B cell (primary cell): ENCODE results near the gene SMC4. TPM values are rescaled to one million over a fixed set of nuclear protein-coding genes. Genes with fewer than 3 reads are reported as not detected.

Experiments
- ATAC-seq: fragments of 200-7000 bp; cut with Tn5 transposase; one replicate; pipeline ENCODE4 v1.10.0; 2021; ENCODE audit warnings: low read depth, mild to moderate bottlenecking, moderate number of reproducible peaks, moderate library complexity
- CTCF ChIA-PET: fragments of 350-600 bp; sonication (Branson Sonifier 250); formaldehyde crosslinking; loops from one replicate; lab custom pipeline; 2021; ENCODE audit warnings: antibody characterized with exemption, inconsistent platforms; lab: Charles Lee
- POLR2A ChIA-PET: fragments of 350-600 bp; sonication (Branson Sonifier 250); formaldehyde crosslinking; loops from one replicate; lab custom pipeline; 2021; ENCODE audit warnings: antibody characterized with exemption; lab: Charles Lee
- DNase-seq: peaks from one replicate; pipeline ENCODE4 v3.0.0; 2013
- H2AFZ ChIP-seq: 2 replicates; pipeline ENCODE4 v1.6.1; 2012; ENCODE audit warnings: mild to moderate bottlenecking, low read depth, low read length; ENCODE audit not compliant: insufficient read depth, poor library complexity, severe bottlenecking
- H3K27ac ChIP-seq, 2 donors: 1 replicate in 1 of 2; 2 replicates in 1 of 2; pipeline ENCODE4 v1.5.1; 2012 to 2013; ENCODE audit warnings: low read length in 2 of 2, mild to moderate bottlenecking in 2 of 2, moderate library complexity in 1 of 2
- H3K27me3 ChIP-seq, 4 experiments: fragments of 200-600 bp in 1 of 4; sonication (generic) in 1 of 4; replicated peaks in 1 of 4; 1 replicate in 2 of 4; 2 replicates in 2 of 4; pipeline versions ENCODE4 v1.6.1 to v1.7.0; 2013 to 2016; ENCODE audit warnings: low read length in 3 of 4, mild to moderate bottlenecking in 2 of 4, mixed read lengths in 1 of 4, moderate library complexity in 1 of 4; ENCODE audit not compliant: insufficient read depth in 4 of 4, control insufficient read depth in 3 of 4; ENCODE audit errors: control extremely low read depth in 1 of 4
- H3K36me3 ChIP-seq, 2 experiments: replicated peaks in 1 of 2; 1 replicate in 1 of 2; 2 replicates in 1 of 2; pipeline versions ENCODE4 v1.6.1 to v1.7.1; 2013; ENCODE audit warnings: low read length in 1 of 2; ENCODE audit not compliant: insufficient read depth in 2 of 2, control insufficient read depth in 1 of 2; ENCODE audit errors: control extremely low read depth in 1 of 2, extremely low read depth in 1 of 2
- H3K4me1 ChIP-seq, 2 donors: fragments of 200-600 bp in 1 of 2; sonication (generic) in 1 of 2; 1 replicate in 1 of 2; 2 replicates in 1 of 2; pipeline versions ENCODE4 v1.5.1 to v1.6.1; 2013 to 2017; ENCODE audit warnings: low read length in 2 of 2; ENCODE audit not compliant: control insufficient read depth in 2 of 2, insufficient read depth in 2 of 2
- H3K4me2 ChIP-seq: replicated peaks from 2 replicates; pipeline ENCODE3; 2012; ENCODE audit warnings: mild to moderate bottlenecking, low read depth, low read length; ENCODE audit not compliant: poor library complexity, severe bottlenecking
- H3K4me3 ChIP-seq, 5 experiments: fragments of 200-600 bp in 1 of 5; sonication (generic) in 1 of 5; 1 replicate in 3 of 5; 2 replicates in 2 of 5; pipeline versions ENCODE4 v1.5.1 to v1.7.0; 2011 to 2016; ENCODE audit warnings: low read length in 4 of 5, mild to moderate bottlenecking in 4 of 5, low read depth in 2 of 5, control low read depth in 1 of 5, moderate library complexity in 1 of 5; ENCODE audit not compliant: insufficient read depth in 1 of 5; ENCODE audit errors: control extremely low read depth in 1 of 5, extremely low read depth in 1 of 5
- H3K79me2 ChIP-seq: fragments of 200-600 bp; sonication (generic); one replicate; pipeline ENCODE4 v1.6.0; 2016; ENCODE audit warnings: low read length; ENCODE audit not compliant: control insufficient read depth, insufficient read depth
- H3K9ac ChIP-seq: fragments of 200-600 bp; sonication (generic); 2 replicates; pipeline ENCODE4 v1.6.1; 2017; ENCODE audit warnings: mild to moderate bottlenecking, low read length, moderate library complexity
- H3K9me3 ChIP-seq, 3 donors: one replicate each; pipeline versions ENCODE4 v1.6.1 to v1.7.1; 2013; ENCODE audit warnings: low read length in 2 of 3; ENCODE audit not compliant: control insufficient read depth in 2 of 3, insufficient read depth in 1 of 3; ENCODE audit errors: control extremely low read depth in 1 of 3
- H4K20me1 ChIP-seq: 2 replicates; pipeline ENCODE4 v1.6.0; 2012; ENCODE audit warnings: mild to moderate bottlenecking, low read length; ENCODE audit not compliant: insufficient read depth, control insufficient read depth, poor library complexity, severe bottlenecking
- H3K27ac Mint-ChIP-seq: one replicate; pipeline ENCODE4 v1.8.0; 2021; ENCODE audit warnings: mixed read lengths
- H3K27me3 Mint-ChIP-seq: one replicate; pipeline ENCODE4 v1.8.0; 2021; ENCODE audit warnings: mixed read lengths
- H3K4me1 Mint-ChIP-seq: one replicate; pipeline ENCODE4 v1.8.0; 2021; ENCODE audit warnings: mixed read lengths
- H3K4me3 Mint-ChIP-seq: one replicate; pipeline ENCODE4 v1.8.0; 2021; ENCODE audit warnings: mixed read lengths
- H3K9me3 Mint-ChIP-seq: one replicate; pipeline ENCODE4 v1.8.0; 2022; ENCODE audit warnings: mixed read lengths; ENCODE audit not compliant: insufficient read depth
- CTCF ChIP-seq: fragments of 200-600 bp; IDR thresholded peaks from one replicate; pipeline ENCODE4 v1.8.0; 2022; ENCODE audit warnings: antibody characterized with exemption, mild to moderate bottlenecking
- EZH2 ChIP-seq: IDR thresholded peaks from 2 replicates; pipeline ENCODE4 v1.6.1; 2012; ENCODE audit warnings: borderline replicate concordance, low read depth, mild to moderate bottlenecking, moderate library complexity, low read length; ENCODE audit not compliant: insufficient read depth, poor library complexity, severe bottlenecking
- WGBS: methylation state at CpG from one replicate; pipeline ENCODE4 v1.1.5; 2013; ENCODE audit warnings: missing lambda C conversion rate; ENCODE audit not compliant: insufficient coverage; 5-methylcytosine and 5-hydroxymethylcytosine counted together
- intact Hi-C: fragments of 100-400 bp; cut with micrococcal nuclease; formaldehyde crosslinking; loops from one replicate; pipeline ENCODE4 v1.10.0; 2022
- polyA plus RNA-seq: library from polyadenylated mRNA; depleted of rRNA; stranded (reverse); fragments of >200 nt; gene quantifications from 2 replicates; pipeline ENCODE4 v1.2.3, GENCODE V29; 2012
- total RNA-seq, 2 donors: library from RNA; stranded (reverse); fragments of 120-200 nt in 1 of 2; gene quantifications; 1 replicate in 1 of 2; 2 replicates in 1 of 2; pipeline versions ENCODE4 v1.2.3 to v1.2.4, GENCODE V29; 2013 to 2022

SMC4 gene
- total and polyA plus RNA-seq, 2 donors (not counting 1 experiment from before 2014, with no cell fraction given): 12.4 to 55.1 TPM

- ChIA-PET POLR2A (no interaction called here), CTCF (no interaction called here)
- DNase-seq: no peak
- no peaks in the 10 kb centered on the region for H3K4me1 ChIP-seq
- H3K9me3 ChIP-seq: peaks cover 0 to 2% (median 0%) of the 10 kb centered on the region in 3 donors
- no peak overlapping the region for H3K27ac ChIP-seq
- intact Hi-C loops: no loop called here
- no peak overlapping the region for H3K4me3 Mint-ChIP-seq
- no peak for ATAC-seq
- H3K27ac Mint-ChIP-seq: no peak overlapping the region
- peaks cover 0 to 3% (median 0%) of the 10 kb centered on the region in 4 experiments for H3K27me3 ChIP-seq
- H4K20me1 ChIP-seq: no peaks in the 10 kb centered on the region
- H3K4me3 ChIP-seq: no peak overlapping the region
- H3K79me2 ChIP-seq: no peaks in the 10 kb centered on the region
- no peak for TF ChIP-seq CTCF
- no peak for TF ChIP-seq EZH2
- H3K36me3 ChIP-seq: no peaks in the 10 kb centered on the region
- H3K4me1 Mint-ChIP-seq: no peaks in the 10 kb centered on the region
- H2AFZ ChIP-seq: no peak overlapping the region
- H3K9ac ChIP-seq: no peak overlapping the region
- H3K4me2 ChIP-seq: no peak overlapping the region
- H3K9me3 Mint-ChIP-seq: no peaks in the 10 kb centered on the region
- 96% methylated on average over 3 of the region's 4 CpGs for WGBS
- peaks cover 11% of the 10 kb centered on the region for H3K27me3 Mint-ChIP-seq
Observed at GRCh38 chr3:160458151-160458550, 58.7 kb downstream of the SMC4 start.

- H3K9me3 Mint-ChIP-seq: no peaks in the 10 kb centered on the region
- DNase-seq (no peak), ATAC-seq (no peak)
- H3K4me1 ChIP-seq: no peaks in the 10 kb centered on the region
- H3K9me3 ChIP-seq: no peaks in the 10 kb centered on the region
- no peak overlapping the region for H3K4me3 Mint-ChIP-seq
- WGBS: 95% methylated on average over 7 of the region's 9 CpGs
- H4K20me1 ChIP-seq: no peaks in the 10 kb centered on the region
- no peaks in the 10 kb centered on the region for H3K36me3 ChIP-seq
- H3K9ac ChIP-seq: no peak overlapping the region
- no peaks in the 10 kb centered on the region for H3K79me2 ChIP-seq
- H3K27ac ChIP-seq: no peak overlapping the region
- CTCF ChIA-PET: interaction anchor here (2.2 kb wide), 1 partner anchor 9 kb away, joined by 9 read pairs; the partner anchor contains the start of gene TRIM59
- intact Hi-C loops: no loop called here
- H3K4me1 Mint-ChIP-seq: no peaks in the 10 kb centered on the region
- no peak overlapping the region for H3K4me3 ChIP-seq
- POLR2A ChIA-PET: no interaction called here
- TF ChIP-seq CTCF: no peak
- no peak for TF ChIP-seq EZH2
- H3K4me2 ChIP-seq: no peak overlapping the region
- H2AFZ ChIP-seq: no peak overlapping the region
- H3K27me3 Mint-ChIP-seq: peaks cover 15% of the 10 kb centered on the region
- H3K27me3 ChIP-seq: peaks cover 0 to 3% (median 0%) of the 10 kb centered on the region in 4 experiments
- no peak overlapping the region for H3K27ac Mint-ChIP-seq
Observed at GRCh38 chr3:160459450-160459970, 60.1 kb downstream of the SMC4 start.
